GM12878 (cell line): ENCODE results near the gene C1orf232. TPM values are rescaled to one million over a fixed set of nuclear protein-coding genes. Genes with fewer than 3 reads are reported as not detected.

ENCODE experiments used
- ATAC-seq: fragments of 200-7000 bp; cut with Tn5 transposase; 3 replicates; pipeline ENCODE4 v1.9.1; 2020; ENCODE audit warnings: mild to moderate bottlenecking, moderate library complexity
- BruUV-seq: library from RNA; stranded (reverse); fragments of 400-500 nt; replicated peaks from 2 replicates; lab custom pipeline; 2021; lab: Mats Ljungman, UMichigan
- CTCF ChIA-PET: fragments of 300-600 bp; sonication (Branson Sonifier 250); formaldehyde crosslinking; extraction: SDS; loops from one replicate; lab custom pipeline; 2021; ENCODE audit warnings: inconsistent platforms; lab: Yijun Ruan, JAX
- POLR2A ChIA-PET: fragments of 350-600 bp; formaldehyde crosslinking; extraction: SDS; loops from one replicate; lab custom pipeline; 2021; ENCODE audit warnings: inconsistent platforms; lab: Charles Lee
- RAD21 ChIA-PET: fragments of 300-600 bp; sonication (Branson Sonifier 250); formaldehyde crosslinking; loops from one replicate; lab custom pipeline; 2023; ENCODE audit warnings: antibody characterized with exemption; ENCODE audit not compliant: unreplicated experiment; lab: Charles Lee
- SMC1A ChIA-PET: fragments of 300-600 bp; sonication (Branson Sonifier 250); formaldehyde crosslinking; loops from one replicate; lab custom pipeline; 2023; ENCODE audit not compliant: unreplicated experiment, uncharacterized antibody; lab: Charles Lee
- DNase-seq: peaks from one replicate; pipeline ENCODE4 v3.0.0-alpha.2; 2011; ENCODE audit warnings: low read depth, low spot score
- FAIRE-seq: peaks from 3 replicates; lab custom pipeline; 2011; peaks lifted over from hg19 to GRCh38; lab: Jason Lieb, UNC
- H2AFZ ChIP-seq: 2 replicates; pipeline ENCODE4 v1.6.0; 2011; ENCODE audit warnings: low read depth, low read length, control low read depth; ENCODE audit not compliant: control insufficient read depth
- H3K27ac ChIP-seq: 2 replicates; pipeline ENCODE4 v1.5.1; 2011; ENCODE audit warnings: control low read depth; ENCODE audit not compliant: control insufficient read depth, insufficient read depth
- H3K27me3 ChIP-seq, 2 experiments: replicated peaks in 1 of 2; 2 replicates each; pipeline versions ENCODE4 v1.6.0 to v1.6.1; 2011; ENCODE audit warnings: low read length in 1 of 2; ENCODE audit not compliant: control insufficient read depth in 2 of 2, insufficient read depth in 2 of 2
- H3K36me3 ChIP-seq, 2 experiments: 2 replicates each; pipeline ENCODE4 v1.5.1; 2011; ENCODE audit warnings: low read length in 1 of 2; ENCODE audit not compliant: control insufficient read depth in 2 of 2, insufficient read depth in 2 of 2
- H3K4me1 ChIP-seq: 2 replicates; pipeline ENCODE4 v1.6.1; 2011; ENCODE audit warnings: mild to moderate bottlenecking, low read length, moderate library complexity, mixed read lengths; ENCODE audit not compliant: control insufficient read depth, insufficient read depth
- H3K4me2 ChIP-seq: 2 replicates; pipeline ENCODE4 v1.6.0; 2011; ENCODE audit warnings: control low read depth; ENCODE audit not compliant: control insufficient read depth, insufficient read depth
- H3K4me3 ChIP-seq: fragments of 200-600 bp; sonication (generic); 2 replicates; pipeline ENCODE4 v1.5.1; 2016
- H3K79me2 ChIP-seq: 2 replicates; pipeline ENCODE4 v1.6.0; 2011; ENCODE audit warnings: low read length; ENCODE audit not compliant: control insufficient read depth, insufficient read depth
- H3K9ac ChIP-seq: 2 replicates; pipeline ENCODE4 v1.8.0; 2011; ENCODE audit warnings: low read length, control low read depth, mixed read lengths; ENCODE audit not compliant: control insufficient read depth, insufficient read depth
- H3K9me3 ChIP-seq: replicated peaks from 3 replicates; pipeline ENCODE4 v1.5.1; 2011; ENCODE audit warnings: mild to moderate bottlenecking, low read length; ENCODE audit not compliant: control insufficient read depth, insufficient read depth
- H4K20me1 ChIP-seq: 2 replicates; pipeline ENCODE4 v1.6.0; 2011; ENCODE audit not compliant: control insufficient read depth, insufficient read depth
- CBX3 ChIP-seq: fragments of 200-600 bp; sonication (generic); IDR thresholded peaks from 2 replicates; pipeline ENCODE4 v1.6.1; 2016; ENCODE audit warnings: low read depth, borderline replicate concordance
- ETV6 ChIP-seq, 2 experiments: fragments of 450-650 bp in 1 of 2; IDR thresholded peaks in 1 of 2; conservative IDR thresholded peaks in 1 of 2; 2 replicates each; pipeline ENCODE4 v1.6.1; 2014; ENCODE audit warnings: antibody characterized with exemption in 1 of 2, borderline replicate concordance in 1 of 2, low read depth in 1 of 2, mild to moderate bottlenecking in 1 of 2, moderate library complexity in 1 of 2
- FOXK2 ChIP-seq: fragments of 450-650 bp; IDR thresholded peaks from 2 replicates; pipeline ENCODE4 v1.6.1; 2017; ENCODE audit warnings: mild to moderate bottlenecking, moderate library complexity
- MEF2A ChIP-seq: IDR thresholded peaks from 2 replicates; pipeline ENCODE4 v1.6.1; 2011; ENCODE audit warnings: low read depth, mild to moderate bottlenecking, low read length, moderate library complexity; ENCODE audit not compliant: insufficient read depth
- SMC3 ChIP-seq: IDR thresholded peaks from 2 replicates; pipeline ENCODE4 v1.6.1; 2011; ENCODE audit warnings: low read length, improper control_type of control experiment, borderline replicate concordance
- WGBS: methylation state at CpG from one replicate; pipeline ENCODE4 v1.1.6; 2016; ENCODE audit warnings: low lambda C conversion rate; ENCODE audit not compliant: insufficient replicate concordance, insufficient coverage; ENCODE audit errors: missing lambda C conversion rate; 5-methylcytosine and 5-hydroxymethylcytosine counted together
- in situ Hi-C: fragments of 300-500 bp; cut with MboI; formaldehyde crosslinking; loops from 9 replicates; pipeline ENCODE4 v1.14.3; 2018; ENCODE audit warnings: mixed read lengths
- intact Hi-C: fragments of 100-400 bp; cut with micrococcal nuclease; formaldehyde crosslinking; loops from one replicate; pipeline ENCODE4 v1.14.2; 2022; ENCODE audit not compliant: unreplicated experiment
- polyA plus RNA-seq, 11 experiments: library from polyadenylated mRNA; depleted of rRNA in 4 of 11; unstranded in 6 of 11; stranded (reverse) in 5 of 11; fragments of >200 nt; fragmentation: Nextera tagmentation in 4 of 11; fragmentation: Illumina TruSeq in 1 of 11; extraction: Ambion mirVana in 4 of 11; extraction: Trizol in 1 of 11; gene quantifications; 1 replicate in 1 of 11; 2 replicates in 10 of 11; pipeline versions ENCODE4 v1.2.1 to v1.2.3, GENCODE V29; 2011 to 2016; ENCODE audit warnings: inconsistent platforms in 2 of 11, missing spikeins in 2 of 11, low read depth in 1 of 11
- total RNA-seq, 4 experiments: library from RNA; depleted of rRNA in 3 of 4; stranded (reverse); fragments of >200 nt in 3 of 4; fragmentation: Illumina TruSeq in 1 of 4; extraction: Trizol in 1 of 4; gene quantifications; 2 replicates each; pipeline versions ENCODE4 v1.2.1 to v1.2.3, GENCODE V29; 2013 to 2021
- TF ChIP-seq, protein P1 (sequence below): fragments of 150-350 bp; IDR thresholded peaks from 2 replicates; pipeline ENCODE4 v1.6.1; 2016; ENCODE audit warnings: low read depth, low read length
- TF ChIP-seq, protein P2 (sequence below): IDR thresholded peaks from 2 replicates; pipeline ENCODE4 v1.6.1; 2012; ENCODE audit warnings: improper control_type of control experiment, low read depth, low read length; ENCODE audit not compliant: insufficient replicate concordance
- TF ChIP-seq, protein P3 (sequence below): IDR thresholded peaks from 2 replicates; pipeline ENCODE4 v1.6.1; 2012; ENCODE audit warnings: low read length, inconsistent platforms
- TF ChIP-seq, protein P4 (sequence below): fragments of 450-650 bp; IDR thresholded peaks from 2 replicates; pipeline ENCODE4 v1.6.1; 2017; ENCODE audit warnings: antibody characterized with exemption, mild to moderate bottlenecking, moderate library complexity

Gene C1orf232
- total and polyA plus RNA-seq, 10 of the 15 experiments (the other 5 are each of a cell fraction or from before 2014, with no cell fraction given): not detected

- no peak for ATAC-seq
- Histone ChIP-seq H2AFZ (no peak overlapping the region), H4K20me1 (no peaks in the 10 kb centered on the region), H3K4me3 (no peak overlapping the region), H3K4me1 (no peaks in the 10 kb centered on the region), H3K79me2 (no peaks in the 10 kb centered on the region), H3K4me2 (no peak overlapping the region), H3K9ac (no peak overlapping the region), H3K36me3 (no peaks in the 10 kb centered on the region), H3K9me3 (no peaks in the 10 kb centered on the region), H3K27me3 (no peaks in the 10 kb centered on the region), H3K27ac (no peak overlapping the region)
- FAIRE-seq: no peak
- BruUV-seq: no TSS peak
- DNase-seq: no peak
- SMC1A ChIA-PET: interaction anchor here (0.7 kb wide), 1 partner anchor 44 kb away, joined by 3 read pairs; no protein-coding TSS in a partner anchor
- POLR2A ChIA-PET: no interaction called here
- 55% methylated on average over 7 of the region's 7 CpGs for WGBS
- intact Hi-C loops (no loop called here), in situ Hi-C loops (no loop called here)
- RAD21 ChIA-PET: no interaction called here
- CTCF ChIA-PET: interaction anchor here (1.1 to 1.4 kb wide), 4 partner anchors 10 to 46 kb away, joined by 3 read pairs; partner anchors contain the start of gene ZNF593
- TF ChIP-seq, protein P1, sequence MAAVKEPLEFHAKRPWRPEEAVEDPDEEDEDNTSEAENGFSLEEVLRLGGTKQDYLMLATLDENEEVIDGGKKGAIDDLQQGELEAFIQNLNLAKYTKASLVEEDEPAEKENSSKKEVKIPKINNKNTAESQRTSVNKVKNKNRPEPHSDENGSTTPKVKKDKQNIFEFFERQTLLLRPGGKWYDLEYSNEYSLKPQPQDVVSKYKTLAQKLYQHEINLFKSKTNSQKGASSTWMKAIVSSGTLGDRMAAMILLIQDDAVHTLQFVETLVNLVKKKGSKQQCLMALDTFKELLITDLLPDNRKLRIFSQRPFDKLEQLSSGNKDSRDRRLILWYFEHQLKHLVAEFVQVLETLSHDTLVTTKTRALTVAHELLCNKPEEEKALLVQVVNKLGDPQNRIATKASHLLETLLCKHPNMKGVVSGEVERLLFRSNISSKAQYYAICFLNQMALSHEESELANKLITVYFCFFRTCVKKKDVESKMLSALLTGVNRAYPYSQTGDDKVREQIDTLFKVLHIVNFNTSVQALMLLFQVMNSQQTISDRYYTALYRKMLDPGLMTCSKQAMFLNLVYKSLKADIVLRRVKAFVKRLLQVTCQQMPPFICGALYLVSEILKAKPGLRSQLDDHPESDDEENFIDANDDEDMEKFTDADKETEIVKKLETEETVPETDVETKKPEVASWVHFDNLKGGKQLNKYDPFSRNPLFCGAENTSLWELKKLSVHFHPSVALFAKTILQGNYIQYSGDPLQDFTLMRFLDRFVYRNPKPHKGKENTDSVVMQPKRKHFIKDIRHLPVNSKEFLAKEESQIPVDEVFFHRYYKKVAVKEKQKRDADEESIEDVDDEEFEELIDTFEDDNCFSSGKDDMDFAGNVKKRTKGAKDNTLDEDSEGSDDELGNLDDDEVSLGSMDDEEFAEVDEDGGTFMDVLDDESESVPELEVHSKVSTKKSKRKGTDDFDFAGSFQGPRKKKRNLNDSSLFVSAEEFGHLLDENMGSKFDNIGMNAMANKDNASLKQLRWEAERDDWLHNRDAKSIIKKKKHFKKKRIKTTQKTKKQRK: no peak
- TF ChIP-seq, protein P2, sequence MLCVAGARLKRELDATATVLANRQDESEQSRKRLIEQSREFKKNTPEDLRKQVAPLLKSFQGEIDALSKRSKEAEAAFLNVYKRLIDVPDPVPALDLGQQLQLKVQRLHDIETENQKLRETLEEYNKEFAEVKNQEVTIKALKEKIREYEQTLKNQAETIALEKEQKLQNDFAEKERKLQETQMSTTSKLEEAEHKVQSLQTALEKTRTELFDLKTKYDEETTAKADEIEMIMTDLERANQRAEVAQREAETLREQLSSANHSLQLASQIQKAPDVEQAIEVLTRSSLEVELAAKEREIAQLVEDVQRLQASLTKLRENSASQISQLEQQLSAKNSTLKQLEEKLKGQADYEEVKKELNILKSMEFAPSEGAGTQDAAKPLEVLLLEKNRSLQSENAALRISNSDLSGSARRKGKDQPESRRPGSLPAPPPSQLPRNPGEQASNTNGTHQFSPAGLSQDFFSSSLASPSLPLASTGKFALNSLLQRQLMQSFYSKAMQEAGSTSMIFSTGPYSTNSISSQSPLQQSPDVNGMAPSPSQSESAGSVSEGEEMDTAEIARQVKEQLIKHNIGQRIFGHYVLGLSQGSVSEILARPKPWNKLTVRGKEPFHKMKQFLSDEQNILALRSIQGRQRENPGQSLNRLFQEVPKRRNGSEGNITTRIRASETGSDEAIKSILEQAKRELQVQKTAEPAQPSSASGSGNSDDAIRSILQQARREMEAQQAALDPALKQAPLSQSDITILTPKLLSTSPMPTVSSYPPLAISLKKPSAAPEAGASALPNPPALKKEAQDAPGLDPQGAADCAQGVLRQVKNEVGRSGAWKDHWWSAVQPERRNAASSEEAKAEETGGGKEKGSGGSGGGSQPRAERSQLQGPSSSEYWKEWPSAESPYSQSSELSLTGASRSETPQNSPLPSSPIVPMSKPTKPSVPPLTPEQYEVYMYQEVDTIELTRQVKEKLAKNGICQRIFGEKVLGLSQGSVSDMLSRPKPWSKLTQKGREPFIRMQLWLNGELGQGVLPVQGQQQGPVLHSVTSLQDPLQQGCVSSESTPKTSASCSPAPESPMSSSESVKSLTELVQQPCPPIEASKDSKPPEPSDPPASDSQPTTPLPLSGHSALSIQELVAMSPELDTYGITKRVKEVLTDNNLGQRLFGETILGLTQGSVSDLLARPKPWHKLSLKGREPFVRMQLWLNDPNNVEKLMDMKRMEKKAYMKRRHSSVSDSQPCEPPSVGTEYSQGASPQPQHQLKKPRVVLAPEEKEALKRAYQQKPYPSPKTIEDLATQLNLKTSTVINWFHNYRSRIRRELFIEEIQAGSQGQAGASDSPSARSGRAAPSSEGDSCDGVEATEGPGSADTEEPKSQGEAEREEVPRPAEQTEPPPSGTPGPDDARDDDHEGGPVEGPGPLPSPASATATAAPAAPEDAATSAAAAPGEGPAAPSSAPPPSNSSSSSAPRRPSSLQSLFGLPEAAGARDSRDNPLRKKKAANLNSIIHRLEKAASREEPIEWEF: no peak
- no peak for TF ChIP-seq SMC3
- TF ChIP-seq, protein P3, sequence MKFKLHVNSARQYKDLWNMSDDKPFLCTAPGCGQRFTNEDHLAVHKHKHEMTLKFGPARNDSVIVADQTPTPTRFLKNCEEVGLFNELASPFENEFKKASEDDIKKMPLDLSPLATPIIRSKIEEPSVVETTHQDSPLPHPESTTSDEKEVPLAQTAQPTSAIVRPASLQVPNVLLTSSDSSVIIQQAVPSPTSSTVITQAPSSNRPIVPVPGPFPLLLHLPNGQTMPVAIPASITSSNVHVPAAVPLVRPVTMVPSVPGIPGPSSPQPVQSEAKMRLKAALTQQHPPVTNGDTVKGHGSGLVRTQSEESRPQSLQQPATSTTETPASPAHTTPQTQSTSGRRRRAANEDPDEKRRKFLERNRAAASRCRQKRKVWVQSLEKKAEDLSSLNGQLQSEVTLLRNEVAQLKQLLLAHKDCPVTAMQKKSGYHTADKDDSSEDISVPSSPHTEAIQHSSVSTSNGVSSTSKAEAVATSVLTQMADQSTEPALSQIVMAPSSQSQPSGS: no peak
- no peak for TF ChIP-seq MEF2A
- TF ChIP-seq, protein P4, sequence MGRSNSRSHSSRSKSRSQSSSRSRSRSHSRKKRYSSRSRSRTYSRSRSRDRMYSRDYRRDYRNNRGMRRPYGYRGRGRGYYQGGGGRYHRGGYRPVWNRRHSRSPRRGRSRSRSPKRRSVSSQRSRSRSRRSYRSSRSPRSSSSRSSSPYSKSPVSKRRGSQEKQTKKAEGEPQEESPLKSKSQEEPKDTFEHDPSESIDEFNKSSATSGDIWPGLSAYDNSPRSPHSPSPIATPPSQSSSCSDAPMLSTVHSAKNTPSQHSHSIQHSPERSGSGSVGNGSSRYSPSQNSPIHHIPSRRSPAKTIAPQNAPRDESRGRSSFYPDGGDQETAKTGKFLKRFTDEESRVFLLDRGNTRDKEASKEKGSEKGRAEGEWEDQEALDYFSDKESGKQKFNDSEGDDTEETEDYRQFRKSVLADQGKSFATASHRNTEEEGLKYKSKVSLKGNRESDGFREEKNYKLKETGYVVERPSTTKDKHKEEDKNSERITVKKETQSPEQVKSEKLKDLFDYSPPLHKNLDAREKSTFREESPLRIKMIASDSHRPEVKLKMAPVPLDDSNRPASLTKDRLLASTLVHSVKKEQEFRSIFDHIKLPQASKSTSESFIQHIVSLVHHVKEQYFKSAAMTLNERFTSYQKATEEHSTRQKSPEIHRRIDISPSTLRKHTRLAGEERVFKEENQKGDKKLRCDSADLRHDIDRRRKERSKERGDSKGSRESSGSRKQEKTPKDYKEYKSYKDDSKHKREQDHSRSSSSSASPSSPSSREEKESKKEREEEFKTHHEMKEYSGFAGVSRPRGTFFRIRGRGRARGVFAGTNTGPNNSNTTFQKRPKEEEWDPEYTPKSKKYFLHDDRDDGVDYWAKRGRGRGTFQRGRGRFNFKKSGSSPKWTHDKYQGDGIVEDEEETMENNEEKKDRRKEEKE: no peak
- TF ChIP-seq ETV6 (conservative IDR thresholded peaks at IDR 0.05 in 1 of 2, IDR thresholded peaks at IDR 0.05 in 1 of 2; ENCODE audit: borderline replicate concordance in 1 of 2, low read depth in 1 of 2): no peak
- TF ChIP-seq CBX3: no peak
- TF ChIP-seq FOXK2: no peak
Observed at GRCh38 chr1:26189751-26190275, 21.1 kb upstream of the C1orf232 start.
